ENCODE results near the gene CSAD. TPM values are rescaled to one million over a fixed set of nuclear protein-coding genes. Genes with fewer than 3 reads are reported as not detected.

CSAD gene
- total and polyA plus RNA-seq, 2 of the 13 experiments (the other 11 are each of a cell fraction or from before 2014, with no cell fraction given) = 7.2 to 23.5 TPM

DNA sequence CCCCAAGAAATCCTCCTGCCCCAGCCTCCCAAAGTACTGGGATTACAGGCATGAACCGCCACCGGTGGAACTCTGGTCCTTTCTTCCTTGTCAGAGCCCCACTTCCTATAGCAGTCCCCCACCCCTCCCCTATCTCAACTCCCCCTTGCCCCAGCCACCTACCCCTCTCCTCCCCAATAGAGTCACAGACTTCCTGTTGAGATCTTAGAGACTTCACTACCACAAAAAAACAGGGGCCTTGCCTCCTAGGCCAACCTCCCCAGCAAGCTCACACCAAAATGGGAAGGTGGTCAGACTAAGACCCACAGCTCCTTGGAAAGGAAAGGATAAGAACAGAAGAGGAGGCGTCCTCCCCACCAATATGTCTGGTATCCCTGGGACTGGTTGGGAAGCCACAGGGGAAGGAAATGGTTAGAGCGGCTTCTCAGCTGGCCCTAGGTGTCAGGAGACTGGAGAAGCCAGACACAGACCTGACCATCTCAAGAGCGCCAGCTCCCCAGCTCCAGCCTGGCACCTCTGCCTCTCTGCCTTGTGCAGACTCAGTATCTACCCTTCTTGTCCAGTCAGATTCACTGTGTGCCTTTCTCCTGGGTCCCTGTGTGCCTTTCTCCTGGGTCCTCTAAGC lies 17.9 kb upstream of the CSAD start:
- no TSS peak for BruUV-seq (replicated peaks)
- no peak for FAIRE-seq

More for the DNA sequence above, 17.9 kb upstream of the CSAD start:
- no peak overlapping the region for H3K4me2 ChIP-seq (ENCODE audit: low read depth, low read length)
- no peaks in the 10 kb centered on the region for H3K36me3 ChIP-seq (replicated peaks in 1 of 2; ENCODE audit: control insufficient read depth in 1 of 2, insufficient read depth in 2 of 2, low read length in 2 of 2)
- H3K9me3 ChIP-seq (ENCODE audit: low read length) = no peaks in the 10 kb centered on the region
- in situ Hi-C loops (cut with HindIII; ENCODE audit: extremely low pct_ligation_motif_present, low pct_unique_long_range_greater_than_20kb) = no loop called here
- no peak overlapping the region for H3K27ac ChIP-seq (ENCODE audit: extremely low read length, insufficient read depth, low read length)
- DNase-seq (ENCODE audit: low spot score) (no peak), ATAC-seq (no peak)
- intact Hi-C loops (cut with micrococcal nuclease; ENCODE audit: unreplicated experiment) = no loop called here
- H3K4me1 ChIP-seq (ENCODE audit: insufficient read depth, low read length) = peaks cover 58% of the 10 kb centered on the region
- no peak for TF ChIP-seq ZNF784 (CRISPR knock-in tag; IDR thresholded peaks at IDR 0.05; ENCODE audit: borderline replicate concordance)
- TF ChIP-seq, protein P1, sequence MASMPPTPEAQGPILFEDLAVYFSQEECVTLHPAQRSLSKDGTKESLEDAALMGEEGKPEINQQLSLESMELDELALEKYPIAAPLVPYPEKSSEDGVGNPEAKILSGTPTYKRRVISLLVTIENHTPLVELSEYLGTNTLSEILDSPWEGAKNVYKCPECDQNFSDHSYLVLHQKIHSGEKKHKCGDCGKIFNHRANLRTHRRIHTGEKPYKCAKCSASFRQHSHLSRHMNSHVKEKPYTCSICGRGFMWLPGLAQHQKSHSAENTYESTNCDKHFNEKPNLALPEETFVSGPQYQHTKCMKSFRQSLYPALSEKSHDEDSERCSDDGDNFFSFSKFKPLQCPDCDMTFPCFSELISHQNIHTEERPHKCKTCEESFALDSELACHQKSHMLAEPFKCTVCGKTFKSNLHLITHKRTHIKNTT (CRISPR knock-in tag; IDR thresholded peaks at IDR 0.05) = no peak
- no peak overlapping the region for H3K4me3 ChIP-seq (replicated peaks in 1 of 3; ENCODE audit: insufficient read depth in 1 of 3, low read depth in 2 of 3, low read length in 3 of 3)
- H2AFZ ChIP-seq (ENCODE audit: low read length) = no peak overlapping the region
- H3K79me2 ChIP-seq (ENCODE audit: insufficient read depth, low read length) = no peaks in the 10 kb centered on the region
- 67% methylated on average over 4 of the region's 5 CpGs for WGBS (ENCODE audit: low lambda C conversion rate)
- no peaks in the 10 kb centered on the region for H4K20me1 ChIP-seq (ENCODE audit: insufficient read depth, low read length)
- POLR2A ChIA-PET = interaction anchor here (0.9 to 2.0 kb wide), 2 partner anchors 18 to 132 kb away, joined by 5 to 7 read pairs; partner anchors contain the start of genes CSAD and ZNF740
- no peak overlapping the region for H3K9ac ChIP-seq (ENCODE audit: insufficient read depth, low read depth, low read length)
- H3K27me3 ChIP-seq (ENCODE audit: control insufficient read depth in 1 of 2, insufficient read depth in 2 of 2, low read length in 2 of 2) = 0 out of 5 replicates have a peak, but pooled peaks cover 0 to 2% of the 10 kb centered on the region in 2 experiments
- CTCF ChIA-PET (ENCODE audit: low intra/inter-chr PET ratio, low total read pairs) = interaction anchor here (2.2 kb wide), 1 partner anchor 39 kb away, joined by 9 read pairs; no protein-coding TSS in a partner anchor

Measured in HepG2 (cell line).